Measurements from ENCODE around the gene NTM.

NTM gene

GRCh38 chr11:132346558-132347148, 976.2 kb downstream of the NTM start:
- no peaks in the 10 kb centered on the region for H4K20me1 ChIP-seq (ENCODE audit: insufficient read depth, low read length)
- no peak overlapping the region for H3K27ac ChIP-seq (ENCODE audit: low read length)
- no peaks in the 10 kb centered on the region for H3K9me3 ChIP-seq (ENCODE audit: insufficient read depth, low read length)
- no peak overlapping the region for H3K4me2 ChIP-seq (ENCODE audit: low read length)
- no peaks in the 10 kb centered on the region for H3K79me2 ChIP-seq (ENCODE audit: low read length)
- no peak overlapping the region for H3K4me3 ChIP-seq (ENCODE audit: low read length)
- no peak for TF ChIP-seq EZH2phosphoT487 (IDR thresholded peaks at IDR 0.05; ENCODE audit: low read depth)
- no peak for TF ChIP-seq CTCF (IDR thresholded peaks at IDR 0.05; ENCODE audit: low read depth, low read length)
- H3K4me1 ChIP-seq (ENCODE audit: low read length), result peaks cover 29% of the 10 kb centered on the region
- H2AFZ ChIP-seq (ENCODE audit: low read depth, low read length), result no peak overlapping the region
- H3K9ac ChIP-seq (ENCODE audit: low read length), result no peak overlapping the region
- no peaks in the 10 kb centered on the region for H3K36me3 ChIP-seq (replicated peaks; ENCODE audit: low read depth, low read length)
- H3K27me3 ChIP-seq (ENCODE audit: low read depth, low read length), result 0 out of 2 replicates have a peak, but pooled peaks cover 6% of the 10 kb centered on the region

GRCh38 chr11:132347156-132348090, 977.0 kb downstream of the NTM start:
- H4K20me1 ChIP-seq (ENCODE audit: insufficient read depth, low read length), result no peaks in the 10 kb centered on the region
- peaks cover 28% of the 10 kb centered on the region for H3K4me1 ChIP-seq (ENCODE audit: low read length)
- H3K4me2 ChIP-seq (ENCODE audit: low read length), result no peak overlapping the region

GRCh38 chr11:132349811-132350733, 979.7 kb downstream of the NTM start:
- Histone ChIP-seq H3K9ac (ENCODE audit: low read length) (no peak overlapping the region), H3K4me3 (ENCODE audit: low read length) (no peak overlapping the region), H2AFZ (ENCODE audit: low read depth, low read length) (no peak overlapping the region), H3K36me3 (replicated peaks; ENCODE audit: low read depth, low read length) (no peaks in the 10 kb centered on the region), H3K9me3 (ENCODE audit: insufficient read depth, low read length) (no peaks in the 10 kb centered on the region), H4K20me1 (ENCODE audit: insufficient read depth, low read length) (no peaks in the 10 kb centered on the region), H3K27ac (ENCODE audit: low read length) (no peak overlapping the region), H3K4me1 (ENCODE audit: low read length) (peaks cover 9% of the 10 kb centered on the region), H3K4me2 (ENCODE audit: low read length) (no peak overlapping the region), H3K79me2 (ENCODE audit: low read length) (no peaks in the 10 kb centered on the region), H3K27me3 (ENCODE audit: low read depth, low read length) (no peaks in the 10 kb centered on the region)
- no peak for TF ChIP-seq EZH2phosphoT487 (IDR thresholded peaks at IDR 0.05; ENCODE audit: low read depth)
- no peak for TF ChIP-seq CTCF (IDR thresholded peaks at IDR 0.05; ENCODE audit: low read depth, low read length)

More at GRCh38 chr11:132347156-132348090, 977.0 kb downstream of the NTM start:
- Histone ChIP-seq H3K9ac (ENCODE audit: low read length) (no peak overlapping the region), H3K4me3 (ENCODE audit: low read length) (no peak overlapping the region), H2AFZ (ENCODE audit: low read depth, low read length) (no peak overlapping the region), H3K27ac (ENCODE audit: low read length) (no peak overlapping the region), H3K36me3 (replicated peaks; ENCODE audit: low read depth, low read length) (no peaks in the 10 kb centered on the region), H3K27me3 (ENCODE audit: low read depth, low read length) (0 out of 2 replicates have a peak, but pooled peaks cover 4% of the 10 kb centered on the region), H3K79me2 (ENCODE audit: low read length) (no peaks in the 10 kb centered on the region), H3K9me3 (ENCODE audit: insufficient read depth, low read length) (no peaks in the 10 kb centered on the region)
- no peak for TF ChIP-seq CTCF (IDR thresholded peaks at IDR 0.05; ENCODE audit: low read depth, low read length)
- no peak for TF ChIP-seq EZH2phosphoT487 (IDR thresholded peaks at IDR 0.05; ENCODE audit: low read depth)

Data from OCI-LY3 (cell line).